RWPE2 (cell line): ENCODE measurements around the gene RNPEP.
A peak's percentile ranks its signal among the peaks of the same experiment; 100 is the strongest.

Experiments
- ATAC-seq: fragments of 200-7000 bp; cut with Tn5 transposase; 3 replicates; pipeline ENCODE4 v1.9.1; 2021; ENCODE audit warnings: low read depth
- DNase-seq: peaks from one replicate; pipeline ENCODE4 v3.0.0-alpha.2; 2020; ENCODE audit warnings: low spot score
- H3K27ac ChIP-seq: fragments of 450-650 bp; 2 replicates; pipeline ENCODE4 v1.5.1; 2017; ENCODE audit warnings: mild to moderate bottlenecking; ENCODE audit not compliant: poor library complexity, severe bottlenecking
- H3K27me3 ChIP-seq: fragments of 250-450 bp; sonication (Bioruptor Pico); 2 replicates; pipeline ENCODE4 v1.5.1; 2021; ENCODE audit warnings: mild to moderate bottlenecking, moderate library complexity; ENCODE audit not compliant: insufficient read depth, poor library complexity, severe bottlenecking
- H3K36me3 ChIP-seq: fragments of 250-450 bp; sonication (Bioruptor Pico); 2 replicates; pipeline ENCODE4 v1.5.1; 2020; ENCODE audit warnings: low read depth, mild to moderate bottlenecking, moderate library complexity
- H3K4me1 ChIP-seq: fragments of 250-450 bp; sonication (Bioruptor Pico); 2 replicates; pipeline ENCODE4 v1.5.1; 2021; ENCODE audit warnings: mild to moderate bottlenecking, moderate library complexity; ENCODE audit not compliant: insufficient read depth, poor library complexity, severe bottlenecking
- H3K4me3 ChIP-seq: fragments of 250-450 bp; sonication (Bioruptor Pico); 2 replicates; pipeline ENCODE4 v1.5.1; 2021; ENCODE audit warnings: mild to moderate bottlenecking, moderate library complexity; ENCODE audit not compliant: severe bottlenecking
- H3K9me3 ChIP-seq: fragments of 250-450 bp; sonication (Bioruptor Pico); 2 replicates; pipeline ENCODE4 v1.5.1; 2021; ENCODE audit warnings: mild to moderate bottlenecking, moderate library complexity; ENCODE audit not compliant: severe bottlenecking
- TF ChIP-seq, protein P1 (sequence below): fragments of 450-650 bp; IDR thresholded peaks from one replicate; pipeline ENCODE4 v1.5.1; 2017; ENCODE audit warnings: mild to moderate bottlenecking, moderate library complexity; ENCODE audit not compliant: poor library complexity, severe bottlenecking

Gene RNPEP, protein sequence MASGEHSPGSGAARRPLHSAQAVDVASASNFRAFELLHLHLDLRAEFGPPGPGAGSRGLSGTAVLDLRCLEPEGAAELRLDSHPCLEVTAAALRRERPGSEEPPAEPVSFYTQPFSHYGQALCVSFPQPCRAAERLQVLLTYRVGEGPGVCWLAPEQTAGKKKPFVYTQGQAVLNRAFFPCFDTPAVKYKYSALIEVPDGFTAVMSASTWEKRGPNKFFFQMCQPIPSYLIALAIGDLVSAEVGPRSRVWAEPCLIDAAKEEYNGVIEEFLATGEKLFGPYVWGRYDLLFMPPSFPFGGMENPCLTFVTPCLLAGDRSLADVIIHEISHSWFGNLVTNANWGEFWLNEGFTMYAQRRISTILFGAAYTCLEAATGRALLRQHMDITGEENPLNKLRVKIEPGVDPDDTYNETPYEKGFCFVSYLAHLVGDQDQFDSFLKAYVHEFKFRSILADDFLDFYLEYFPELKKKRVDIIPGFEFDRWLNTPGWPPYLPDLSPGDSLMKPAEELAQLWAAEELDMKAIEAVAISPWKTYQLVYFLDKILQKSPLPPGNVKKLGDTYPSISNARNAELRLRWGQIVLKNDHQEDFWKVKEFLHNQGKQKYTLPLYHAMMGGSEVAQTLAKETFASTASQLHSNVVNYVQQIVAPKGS

DNA sequence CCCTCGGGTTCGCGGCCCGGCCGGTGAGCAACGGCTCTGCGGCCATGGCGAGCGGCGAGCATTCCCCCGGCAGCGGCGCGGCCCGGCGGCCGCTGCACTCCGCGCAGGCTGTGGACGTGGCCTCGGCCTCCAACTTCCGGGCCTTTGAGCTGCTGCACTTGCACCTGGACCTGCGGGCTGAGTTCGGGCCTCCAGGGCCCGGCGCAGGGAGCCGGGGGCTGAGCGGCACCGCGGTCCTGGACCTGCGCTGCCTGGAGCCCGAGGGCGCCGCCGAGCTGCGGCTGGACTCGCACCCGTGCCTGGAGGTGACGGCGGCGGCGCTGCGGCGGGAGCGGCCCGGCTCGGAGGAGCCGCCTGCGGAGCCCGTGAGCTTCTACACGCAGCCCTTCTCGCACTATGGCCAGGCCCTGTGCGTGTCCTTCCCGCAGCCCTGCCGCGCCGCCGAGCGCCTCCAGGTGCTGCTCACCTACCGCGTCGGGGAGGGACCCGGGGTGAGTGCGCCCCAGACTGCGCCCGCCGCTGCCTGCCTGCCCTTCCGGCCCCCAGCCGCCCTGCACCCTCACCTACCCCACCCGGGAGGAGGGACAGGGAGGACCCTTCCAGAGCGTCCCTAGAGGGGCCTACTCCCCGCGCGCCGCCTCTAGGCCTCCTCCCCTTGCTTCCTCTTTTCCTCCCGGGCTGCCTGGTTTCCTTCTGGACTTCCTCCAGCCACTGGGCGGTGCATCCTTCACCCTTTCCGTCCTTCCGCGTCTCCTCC is at the start of gene RNPEP:
RNPEP (plus strand) TSS at position 26 of the 757 bp plus-strand sequence; CDS start at position 45, 19 bp downstream.
- Histone ChIP-seq H3K4me1 (peaks cover 8% of the 10 kb centered on the region), H3K27me3 (no peaks in the 10 kb centered on the region), H3K9me3 (no peaks in the 10 kb centered on the region), H3K4me3 (peak within 1 kb of the TSS; percentile 93), H3K27ac (peak within 1 kb of the TSS; percentile 63), H3K36me3 (peaks cover 19% of the 10 kb centered on the region)
- DNase-seq (peak; percentile 69), ATAC-seq (peak; percentile 86)
- TF ChIP-seq, protein P1, sequence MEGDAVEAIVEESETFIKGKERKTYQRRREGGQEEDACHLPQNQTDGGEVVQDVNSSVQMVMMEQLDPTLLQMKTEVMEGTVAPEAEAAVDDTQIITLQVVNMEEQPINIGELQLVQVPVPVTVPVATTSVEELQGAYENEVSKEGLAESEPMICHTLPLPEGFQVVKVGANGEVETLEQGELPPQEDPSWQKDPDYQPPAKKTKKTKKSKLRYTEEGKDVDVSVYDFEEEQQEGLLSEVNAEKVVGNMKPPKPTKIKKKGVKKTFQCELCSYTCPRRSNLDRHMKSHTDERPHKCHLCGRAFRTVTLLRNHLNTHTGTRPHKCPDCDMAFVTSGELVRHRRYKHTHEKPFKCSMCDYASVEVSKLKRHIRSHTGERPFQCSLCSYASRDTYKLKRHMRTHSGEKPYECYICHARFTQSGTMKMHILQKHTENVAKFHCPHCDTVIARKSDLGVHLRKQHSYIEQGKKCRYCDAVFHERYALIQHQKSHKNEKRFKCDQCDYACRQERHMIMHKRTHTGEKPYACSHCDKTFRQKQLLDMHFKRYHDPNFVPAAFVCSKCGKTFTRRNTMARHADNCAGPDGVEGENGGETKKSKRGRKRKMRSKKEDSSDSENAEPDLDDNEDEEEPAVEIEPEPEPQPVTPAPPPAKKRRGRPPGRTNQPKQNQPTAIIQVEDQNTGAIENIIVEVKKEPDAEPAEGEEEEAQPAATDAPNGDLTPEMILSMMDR: peak; percentile 32

DNA sequence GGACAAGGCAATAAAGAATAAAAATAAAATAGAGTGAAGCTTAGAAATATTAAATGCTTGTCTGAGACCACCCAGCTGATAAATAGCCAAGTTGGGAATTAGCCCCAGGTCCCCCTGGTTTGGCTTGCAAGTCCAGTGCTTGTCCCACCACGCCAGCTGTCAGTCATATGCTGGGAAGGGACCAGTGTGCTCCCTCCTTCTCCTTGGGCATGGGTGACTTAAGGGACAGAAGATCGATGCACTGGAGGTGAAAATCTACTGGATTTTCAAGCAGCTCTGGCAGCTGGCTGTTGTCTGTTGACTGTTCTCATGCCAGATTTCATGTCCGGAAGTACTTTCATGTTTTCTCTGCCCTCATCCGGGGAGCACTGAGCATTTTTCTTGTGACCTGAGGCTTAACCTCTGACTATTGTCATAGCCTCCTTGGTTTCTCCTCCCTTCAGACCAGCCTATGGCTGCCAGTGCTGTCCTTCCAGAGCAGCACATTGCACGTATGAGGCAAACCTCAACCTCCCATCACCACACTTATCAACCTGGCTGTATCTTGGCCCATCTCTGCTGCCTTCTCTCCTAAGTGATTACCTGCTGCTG is 48.5 kb upstream of the RNPEP start:
- H3K4me3 ChIP-seq: no peak overlapping the region
- H3K27me3 ChIP-seq: no peaks in the 10 kb centered on the region
- TF ChIP-seq, protein P1: no peak
- ATAC-seq (no peak), DNase-seq (no peak)
- peaks cover 3% of the 10 kb centered on the region for H3K4me1 ChIP-seq
- no peak overlapping the region for H3K27ac ChIP-seq
- H3K9me3 ChIP-seq: no peaks in the 10 kb centered on the region
- no peaks in the 10 kb centered on the region for H3K36me3 ChIP-seq

DNA sequence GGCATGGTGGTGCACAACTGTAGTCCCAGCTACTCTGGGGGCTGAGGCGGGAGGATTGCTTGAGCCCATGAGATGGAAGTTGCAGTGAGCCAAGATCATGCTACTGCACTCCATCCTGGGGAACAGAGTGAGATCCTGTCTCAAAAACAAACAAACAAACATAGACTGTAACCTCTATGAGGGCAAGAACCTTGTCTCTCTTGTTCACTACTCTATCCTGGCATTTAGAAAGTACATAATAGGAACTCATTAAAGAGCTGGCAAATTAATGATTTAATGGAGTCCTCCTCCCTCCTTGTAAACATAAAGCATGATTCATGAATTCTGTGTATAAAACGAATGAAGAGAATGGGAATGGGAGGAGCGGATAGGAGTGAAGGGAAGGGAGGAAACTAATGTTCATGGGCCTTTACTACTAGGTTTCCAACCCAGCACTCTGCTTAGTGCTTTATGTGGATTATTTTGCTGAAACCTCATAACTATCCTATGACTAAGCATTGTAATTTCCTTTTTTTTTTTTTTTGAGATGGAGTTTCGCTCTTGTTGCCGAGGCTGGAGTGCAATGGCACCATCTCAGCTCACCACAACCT is 44.7 kb upstream of the RNPEP start:
- TF ChIP-seq, protein P1: no peak
- Histone ChIP-seq H3K36me3 (no peaks in the 10 kb centered on the region), H3K27me3 (no peaks in the 10 kb centered on the region), H3K4me1 (peaks cover 3% of the 10 kb centered on the region), H3K9me3 (no peaks in the 10 kb centered on the region), H3K27ac (no peak overlapping the region), H3K4me3 (no peak overlapping the region)
- DNase-seq: no peak
- peak; percentile 73 for ATAC-seq

DNA sequence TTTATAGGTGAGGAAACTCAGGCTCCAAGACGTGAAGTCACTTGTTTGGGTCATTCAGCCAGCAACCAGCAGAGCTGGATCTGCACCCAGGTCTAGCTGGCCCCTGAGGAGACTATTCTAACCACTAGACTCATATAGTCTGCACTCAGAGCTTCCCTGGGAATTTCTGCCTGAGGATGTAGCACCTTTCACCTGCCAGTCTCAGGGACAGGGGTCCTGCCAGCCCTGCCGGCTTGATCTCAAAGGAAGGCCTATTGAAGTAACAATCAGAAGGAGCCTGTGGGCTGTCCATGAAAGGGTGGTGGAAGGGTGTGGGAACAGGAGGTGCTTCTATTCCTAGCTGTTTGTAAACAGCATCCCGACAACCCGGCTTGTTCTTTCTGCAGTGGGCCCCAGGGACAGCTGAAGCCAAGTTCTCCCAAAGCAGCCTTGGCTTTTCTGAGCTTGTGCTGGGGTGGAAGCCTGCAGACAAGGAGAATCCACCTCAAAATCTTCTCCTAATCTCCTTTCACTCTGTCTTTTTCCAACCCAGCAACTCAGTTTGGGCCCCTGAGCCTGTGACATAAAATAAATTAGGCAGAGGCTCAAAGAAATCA is 43.9 kb upstream of the RNPEP start:
- ATAC-seq (no peak), DNase-seq (no peak)
- TF ChIP-seq, protein P1: no peak
- Histone ChIP-seq H3K36me3 (no peaks in the 10 kb centered on the region), H3K9me3 (no peaks in the 10 kb centered on the region), H3K27ac (no peak overlapping the region), H3K27me3 (no peaks in the 10 kb centered on the region), H3K4me3 (no peak overlapping the region), H3K4me1 (peaks cover 3% of the 10 kb centered on the region)
